ENCODE results near the gene POLDIP2.

GRCh38 chr17:28368915-28369683, 11.8 kb upstream of the POLDIP2 start:
- TF ChIP-seq CTCF (conservative IDR thresholded peaks at IDR 0.05; ENCODE audit: low read length): no peak
- no peak for TF ChIP-seq EZH2phosphoT487 (IDR thresholded peaks at IDR 0.05; ENCODE audit: borderline replicate concordance, low read depth, low read length)

Data from OCI-LY7 (cell line).